ENCODE measurements around the gene RANBP17.
A peak's percentile ranks its signal among the peaks of the same experiment; 100 is the strongest.
"Not testable (repeated sequence)": the region's sequence is repeated elsewhere in the genome, so short reads cannot be mapped to it uniquely, and the experiment has no call there.

Gene RANBP17

DNA sequence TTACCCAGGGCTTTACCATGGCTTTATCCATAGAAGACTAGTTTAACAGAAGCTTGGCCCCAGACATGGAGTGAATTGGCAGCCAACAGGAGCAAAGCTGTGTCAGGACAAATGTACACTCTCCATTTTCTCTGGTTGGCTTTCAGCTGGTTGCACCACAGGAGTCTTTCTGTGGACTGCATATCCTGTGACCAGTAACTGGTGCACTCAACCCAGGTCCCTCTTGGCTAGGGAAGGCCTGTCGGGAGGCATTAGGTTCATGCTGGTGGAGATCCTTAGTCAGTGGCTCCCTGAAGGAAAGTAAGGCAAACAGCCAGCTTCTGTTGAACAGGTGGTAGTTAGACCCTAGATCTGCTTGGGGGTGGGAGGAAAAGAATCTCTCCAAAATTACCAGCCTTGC, 300.3 kb downstream of the RANBP17 start:
- DNase-seq, result no peak

DNA sequence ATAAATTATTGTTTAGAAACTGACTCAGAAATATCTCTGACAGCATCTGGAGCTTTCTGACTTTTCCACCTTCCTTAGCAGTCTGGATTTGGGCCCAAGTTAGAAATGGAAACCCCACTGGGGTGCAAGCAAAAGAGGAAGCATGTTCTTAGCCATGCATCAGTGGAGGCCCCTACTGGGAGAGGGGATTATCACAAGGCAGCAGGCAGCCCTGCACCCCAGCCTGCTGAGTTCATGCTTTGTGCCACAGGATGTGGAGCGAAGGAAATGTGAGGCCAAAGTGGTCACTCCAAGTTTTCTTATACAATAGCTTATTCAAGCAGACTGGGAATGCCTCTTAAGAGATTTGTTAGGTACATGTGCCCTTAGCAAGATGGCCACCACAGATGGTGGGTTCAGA, 300.8 kb downstream of the RANBP17 start:
- DNase-seq, result no peak

DNA sequence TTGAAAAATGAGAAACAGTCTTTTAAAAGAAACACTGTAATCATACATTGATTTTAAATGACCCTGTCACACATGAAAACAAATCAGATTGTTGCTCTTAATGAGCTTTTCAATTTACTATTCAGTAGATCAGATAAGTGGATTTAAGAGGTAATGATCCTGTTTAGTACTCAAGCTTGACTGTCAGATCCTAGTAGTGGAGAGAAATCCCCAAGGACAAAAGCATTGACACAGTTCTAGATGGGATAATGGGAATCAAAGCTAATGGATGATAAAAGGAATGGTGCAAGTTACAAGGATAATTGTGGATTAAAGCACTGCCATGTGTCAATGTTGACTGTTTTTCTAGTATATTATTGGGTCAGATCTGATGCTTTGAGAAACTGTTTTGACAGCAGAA, 304.9 kb downstream of the RANBP17 start:
- peak; percentile 14 for DNase-seq

DNA sequence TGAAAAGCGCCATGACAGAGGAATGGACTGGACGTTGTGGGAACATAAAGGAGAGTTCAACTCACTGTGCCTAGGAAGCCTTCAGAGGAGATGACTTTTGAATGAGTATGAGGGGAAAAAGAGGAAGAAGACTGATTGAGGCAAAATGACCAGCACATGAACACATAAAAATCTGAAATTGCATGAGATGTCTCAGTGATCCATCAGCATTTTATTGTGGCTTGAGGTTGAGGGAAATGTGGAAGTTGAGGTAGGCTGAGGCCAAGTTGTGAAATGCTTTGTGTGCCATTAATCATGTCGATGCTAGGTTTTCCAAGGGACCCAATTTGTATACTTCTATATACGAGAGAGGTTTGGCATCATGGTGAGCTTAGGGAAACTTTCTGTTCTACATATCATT, 306.4 kb downstream of the RANBP17 start:
- no peak for DNase-seq

DNA sequence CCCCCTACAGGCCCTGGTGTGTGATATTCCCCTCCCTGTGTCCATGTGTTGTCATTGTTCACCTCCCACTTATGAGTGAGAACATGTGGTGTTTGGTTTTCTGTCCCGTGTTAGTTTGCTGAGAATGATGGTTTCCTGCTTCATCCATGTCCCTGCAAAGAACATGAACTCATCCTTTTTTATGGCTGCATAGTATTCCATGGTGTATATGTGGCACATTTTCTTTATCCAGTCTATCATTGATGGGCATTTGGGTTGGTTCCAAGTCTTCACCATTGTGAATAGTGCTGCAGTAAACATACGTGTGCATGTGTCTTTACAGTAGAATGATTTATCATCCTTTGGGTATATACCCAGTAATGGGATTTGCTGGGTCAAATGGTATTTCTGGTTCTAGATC, 313.1 kb downstream of the RANBP17 start:
- not testable (repeated sequence) for DNase-seq

DNA sequence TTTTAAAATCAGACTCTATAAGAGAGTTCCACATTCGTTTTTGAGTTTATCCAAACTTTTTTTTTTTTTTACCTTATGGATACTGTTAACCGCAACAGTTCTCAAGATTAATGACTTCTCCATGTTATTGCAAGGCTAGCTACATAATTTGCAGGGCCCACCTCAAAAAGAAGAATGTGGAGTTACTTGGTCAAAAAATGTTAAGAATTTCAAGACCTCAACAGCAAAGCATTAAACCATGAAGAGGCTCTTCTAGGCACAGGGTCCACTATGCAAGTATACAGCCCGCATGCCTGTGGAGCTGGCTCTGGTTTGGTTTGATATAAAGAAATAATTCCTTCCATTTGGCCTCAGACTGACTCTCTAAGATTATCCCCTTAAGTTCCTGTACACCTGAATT, 313.9 kb downstream of the RANBP17 start:
- no peak for DNase-seq

DNA sequence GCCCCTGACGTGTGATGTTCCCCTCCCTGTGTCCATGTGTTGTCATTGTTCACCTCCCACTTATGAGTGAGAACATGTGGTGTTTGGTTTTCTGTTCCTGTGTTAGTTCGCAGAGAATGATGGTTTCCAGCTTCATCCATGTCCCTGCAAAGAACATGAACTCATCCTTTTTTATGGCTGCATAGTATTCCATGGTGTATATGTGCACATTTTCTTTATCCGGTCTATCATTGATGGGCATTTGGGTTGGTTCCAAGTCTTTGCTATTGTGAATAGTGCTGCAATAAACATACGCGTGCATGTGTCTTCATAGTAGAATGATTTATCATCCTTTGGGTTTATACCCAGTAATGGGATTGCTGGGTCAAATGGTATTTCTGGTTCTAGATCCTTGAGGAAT, 316.4 kb downstream of the RANBP17 start:
- DNase-seq, result not testable (repeated sequence)

DNA sequence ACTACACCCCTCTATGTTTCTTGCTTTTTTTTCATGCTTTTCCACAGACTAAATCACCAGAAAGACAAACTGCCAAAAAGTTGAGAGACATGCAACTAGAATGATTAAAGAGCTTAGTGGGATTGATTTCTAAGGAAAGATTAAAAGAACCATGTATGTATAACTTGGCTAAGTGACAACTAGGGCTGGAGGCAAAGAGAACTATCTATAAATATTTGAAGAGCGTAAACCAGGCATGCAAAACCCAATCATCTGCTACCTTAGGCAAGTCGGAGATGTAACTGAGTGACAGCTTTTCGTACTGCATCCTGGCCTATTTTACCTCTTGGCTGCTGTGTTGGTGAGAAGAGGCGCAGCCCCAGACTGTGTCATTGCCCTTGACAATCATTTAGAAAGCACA, 326.2 kb downstream of the RANBP17 start:
- DNase-seq, result no peak

GRCh38 chr5:171189442-171189841, 327.6 kb downstream of the RANBP17 start:
- DNase-seq, result no peak

DNA sequence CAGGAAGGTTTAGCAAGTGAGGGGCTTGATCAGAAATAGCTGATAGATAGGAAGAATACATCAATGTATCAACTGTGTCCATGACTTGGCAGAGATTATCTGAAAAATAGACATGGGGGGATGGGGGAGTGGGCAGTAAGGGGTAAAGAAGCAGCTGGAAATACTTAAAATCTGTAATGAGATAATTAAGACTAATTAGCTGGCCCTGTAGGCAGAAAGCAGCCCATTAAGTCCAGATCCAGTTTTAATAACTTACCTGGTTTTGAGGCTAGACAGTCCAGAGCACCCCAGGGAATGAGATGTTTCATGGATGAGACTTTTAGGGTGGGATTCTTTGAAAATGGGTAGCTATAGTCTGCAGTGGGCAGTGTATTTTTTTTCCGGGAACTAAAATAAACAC, 330.3 kb downstream of the RANBP17 start:
- no peak for DNase-seq

- peak; percentile 70 for DNase-seq
Observed at GRCh38 chr5:171201310-171201709, 339.5 kb downstream of the RANBP17 start.

DNA sequence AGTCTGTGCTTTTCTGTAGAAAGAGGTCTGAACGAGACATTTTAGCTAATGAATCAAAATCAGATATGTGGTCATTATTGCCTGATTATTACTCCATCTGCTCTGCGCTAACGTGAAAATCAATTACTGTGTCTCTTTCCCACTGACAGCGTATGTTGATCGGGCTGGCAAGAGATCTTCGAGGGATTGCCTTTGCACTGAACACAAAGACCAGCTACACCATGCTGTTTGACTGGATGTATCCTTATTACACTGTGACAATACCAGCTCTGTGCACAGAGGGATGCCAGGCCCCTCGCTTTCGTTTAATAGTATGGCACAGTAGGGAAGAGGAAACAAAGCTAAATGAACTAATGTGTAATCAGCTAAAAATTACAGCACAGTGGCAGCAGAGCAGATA, 343.6 kb downstream of the RANBP17 start:
- DNase-seq, result no peak

GRCh38 chr5:171207256-171207847, 345.5 kb downstream of the RANBP17 start:
- no peak for DNase-seq

DNA sequence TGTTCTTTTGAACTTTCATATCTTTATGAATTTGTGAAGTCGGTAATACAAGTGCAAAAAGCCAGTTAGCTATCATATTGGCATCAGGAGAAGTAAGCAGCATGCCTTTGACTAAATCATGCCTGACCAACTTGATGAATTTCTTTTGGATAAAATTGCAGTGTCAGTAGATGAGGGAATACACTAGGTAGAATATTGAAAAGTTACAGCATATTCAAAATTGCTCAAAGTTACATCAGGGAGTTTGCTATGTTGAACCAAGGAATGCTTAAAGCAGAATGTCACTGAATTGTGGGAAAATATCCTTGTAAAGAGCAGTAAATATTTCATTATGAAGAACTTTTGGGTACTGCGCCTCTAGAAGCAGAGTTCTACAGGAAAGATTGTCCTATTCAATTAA, 360.1 kb downstream of the RANBP17 start:
- DNase-seq, result no peak

GRCh38 chr5:171223927-171224326, 362.1 kb downstream of the RANBP17 start:
- no peak for DNase-seq

DNA sequence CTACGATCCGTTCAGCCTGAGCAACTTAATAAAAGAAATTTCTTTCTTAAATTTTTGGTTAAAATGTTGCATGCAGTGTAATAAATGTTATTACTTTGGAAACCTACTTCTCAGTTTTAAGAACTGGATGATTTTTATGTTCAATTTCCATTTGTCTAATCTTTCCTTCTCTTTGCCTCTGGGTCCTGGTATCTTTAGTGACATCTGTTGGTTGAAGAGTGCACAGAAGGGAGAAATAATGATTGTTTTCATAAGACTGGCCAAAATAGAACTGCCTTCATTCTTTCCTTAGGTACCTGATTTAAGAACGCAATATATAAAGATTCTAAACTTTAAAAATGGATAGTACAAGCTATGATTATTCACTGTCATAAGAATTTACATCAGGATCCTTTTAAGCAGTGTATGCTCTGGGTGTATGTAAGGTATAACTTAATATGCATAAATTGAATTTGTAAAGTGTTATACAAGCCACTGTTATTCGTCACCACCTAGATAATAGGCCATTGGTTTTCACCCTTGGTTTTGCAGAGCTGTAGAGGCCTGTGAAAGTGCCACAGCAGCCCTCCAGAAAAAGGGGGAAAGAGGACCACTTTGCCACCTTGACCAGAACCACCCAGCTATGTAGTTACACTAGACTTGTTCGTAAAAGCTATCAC, 364.4 kb downstream of the RANBP17 start:
- no peak for DNase-seq

DNA sequence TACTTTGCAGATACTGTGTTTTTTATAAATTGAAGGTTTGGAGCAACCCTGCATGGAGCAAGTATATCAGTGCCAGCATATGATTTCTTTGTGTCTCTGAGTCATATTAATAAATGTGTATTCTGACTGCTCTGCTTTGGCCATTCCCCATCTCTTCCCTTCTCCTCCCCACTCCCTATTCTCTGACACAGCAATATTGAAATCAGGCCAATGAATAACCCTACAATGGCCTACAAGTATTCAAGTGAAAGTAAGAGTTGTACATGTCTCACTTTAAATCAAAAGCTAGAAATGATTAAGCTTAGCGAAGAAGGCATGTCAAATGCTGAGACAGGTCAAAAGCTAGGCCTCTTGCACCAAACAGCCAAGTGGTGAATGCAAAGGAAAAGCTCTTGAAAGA, 365.0 kb downstream of the RANBP17 start:
- no peak for DNase-seq

- DNase-seq, result no peak
Observed at GRCh38 chr5:171236651-171237050, 374.8 kb downstream of the RANBP17 start.

GRCh38 chr5:171242521-171242920, 380.7 kb downstream of the RANBP17 start:
- DNase-seq, result no peak

GRCh38 chr5:171246231-171246630, 384.4 kb downstream of the RANBP17 start:
- DNase-seq, result no peak

GRCh38 chr5:171249460-171249859, 387.6 kb downstream of the RANBP17 start:
- DNase-seq, result no peak

DNA sequence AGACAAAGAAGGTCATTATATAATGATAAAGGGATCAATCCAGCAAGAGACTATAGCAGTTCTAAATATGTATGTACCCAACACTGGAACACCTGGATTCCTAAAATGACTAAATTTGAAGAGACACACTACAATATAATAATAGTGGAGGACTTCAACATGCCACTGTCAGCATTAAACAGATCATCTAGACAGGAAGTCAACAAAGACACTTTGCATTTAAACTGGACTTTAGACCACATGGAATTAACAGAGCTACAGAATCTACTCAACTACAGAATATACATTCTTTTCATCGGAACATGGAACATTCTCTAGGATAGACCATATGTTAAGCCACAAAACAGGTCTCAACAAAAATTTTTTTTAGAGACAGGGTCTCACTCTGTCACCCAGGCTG, 388.9 kb downstream of the RANBP17 start:
- no peak for DNase-seq

GRCh38 chr5:171251519-171251918, 389.7 kb downstream of the RANBP17 start:
- DNase-seq, result no peak

GRCh38 chr5:171252674-171253073, 390.9 kb downstream of the RANBP17 start:
- no peak for DNase-seq

DNA sequence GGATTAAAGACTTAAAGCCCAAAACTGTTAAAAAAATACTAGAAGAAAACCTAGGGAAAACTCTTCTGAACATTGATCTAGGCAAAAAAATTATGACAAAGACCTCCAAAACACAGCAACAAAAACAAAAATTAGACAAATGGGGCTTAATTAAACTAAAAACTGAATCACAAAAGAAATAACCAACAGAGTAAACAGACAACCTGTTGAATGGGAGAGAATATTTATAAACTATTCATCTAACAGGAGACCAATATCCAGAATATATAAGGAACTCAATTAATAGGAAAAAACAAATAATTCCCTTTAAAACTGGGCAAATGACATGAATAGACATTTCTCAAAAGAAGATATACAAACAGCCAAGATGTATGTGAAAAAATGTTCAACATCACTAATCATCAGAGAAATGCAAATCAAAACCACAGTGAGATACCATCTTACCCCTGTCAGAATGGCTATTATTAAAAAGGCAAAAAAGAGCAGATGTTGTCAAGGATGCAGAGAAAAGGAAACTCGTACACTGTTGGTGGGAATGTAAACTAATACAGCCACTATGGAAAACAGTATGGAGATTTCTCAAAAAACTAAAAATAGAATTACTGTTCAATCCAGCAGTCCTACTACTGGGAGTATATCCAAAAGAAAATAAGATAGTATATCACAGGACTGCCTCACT, 397.1 kb downstream of the RANBP17 start:
- no peak for DNase-seq
